ENCODE results near the gene HLA-E.

- TF ChIP-seq CTCF (IDR thresholded peaks at IDR 0.05; ENCODE audit: extremely low read depth in 1 of 2, insufficient read depth in 1 of 2, low read depth in 1 of 2, low read length in 2 of 2) (no peak), POLR2A (IDR thresholded peaks at IDR 0.05; ENCODE audit: low read depth, low read length) (no peak), POLR2AphosphoS5 (IDR thresholded peaks at IDR 0.05; ENCODE audit: insufficient read depth, low read depth, low read length) (no peak), EZH2 (IDR thresholded peaks at IDR 0.05; ENCODE audit: borderline replicate concordance, low read depth, low read length, severe bottlenecking) (no peak), JUN (IDR thresholded peaks at IDR 0.05; ENCODE audit: borderline replicate concordance, insufficient read depth, insufficient read length, low read depth) (no peak), MAX (IDR thresholded peaks at IDR 0.05; ENCODE audit: insufficient read depth, insufficient read length) (no peak), MYC (IDR thresholded peaks at IDR 0.05; ENCODE audit: low read depth, low read length) (no peak), FOS (IDR thresholded peaks at IDR 0.05; ENCODE audit: borderline replicate concordance, insufficient read depth, low read length) (no peak)
Observed at GRCh38 chr6:30461055-30461454, 28.3 kb upstream of the HLA-E start.
